HG03442 (cell line): ENCODE measurements around the gene SH2D2A.
A peak's percentile ranks its signal among the peaks of the same experiment; 100 is the strongest.
"Not testable (repeated sequence)": the region's sequence is repeated elsewhere in the genome, so short reads cannot be mapped to it uniquely, and the experiment has no call there.

Experiments used
- ATAC-seq: cut with Tn5 transposase; IDR thresholded peaks from one replicate; pipeline ENCODE4 v1.9.1; 2021; ENCODE audit warnings: mild to moderate bottlenecking, moderate library complexity; ENCODE audit not compliant: unreplicated experiment

The SH2D2A gene

DNA sequence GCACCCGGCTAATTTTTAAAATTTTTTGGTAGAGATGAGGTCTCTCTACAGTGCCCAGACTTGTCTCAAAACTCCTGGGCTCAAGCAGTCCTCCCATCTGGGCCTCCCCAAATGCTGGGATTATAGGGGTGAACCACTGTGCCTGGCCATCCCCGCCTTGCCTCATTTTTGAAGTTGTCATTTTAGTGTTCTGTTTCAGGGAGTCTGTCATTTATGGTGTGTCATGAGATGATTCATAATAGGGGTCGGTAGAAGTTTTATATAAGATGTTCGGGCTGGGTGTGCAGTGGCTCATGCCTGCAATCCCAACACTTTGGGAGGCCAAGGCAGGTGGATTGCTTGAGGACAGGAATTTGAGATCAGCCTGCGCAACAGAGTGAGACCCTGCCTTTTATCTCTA is 40.8 kb downstream of the SH2D2A start:
- no peak for ATAC-seq

DNA sequence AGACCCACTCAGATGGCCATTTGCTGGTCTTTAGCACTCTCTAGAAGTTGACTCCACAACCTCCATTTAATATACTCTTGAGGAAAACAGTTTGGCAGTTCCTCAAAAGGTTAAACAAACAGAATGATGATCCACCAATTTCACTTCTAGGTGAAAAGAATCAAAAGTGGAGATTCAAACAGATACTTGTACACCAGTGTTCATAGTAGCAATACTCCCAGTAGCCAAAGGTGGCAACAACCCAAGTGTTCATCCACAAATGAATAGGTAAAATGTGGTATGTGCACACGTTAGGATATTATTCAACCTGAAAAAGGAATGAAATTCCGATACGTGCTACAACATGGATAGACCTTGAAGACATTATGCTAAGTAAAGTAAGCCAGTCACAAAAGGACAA is 43.0 kb downstream of the SH2D2A start:
- no peak for ATAC-seq

DNA sequence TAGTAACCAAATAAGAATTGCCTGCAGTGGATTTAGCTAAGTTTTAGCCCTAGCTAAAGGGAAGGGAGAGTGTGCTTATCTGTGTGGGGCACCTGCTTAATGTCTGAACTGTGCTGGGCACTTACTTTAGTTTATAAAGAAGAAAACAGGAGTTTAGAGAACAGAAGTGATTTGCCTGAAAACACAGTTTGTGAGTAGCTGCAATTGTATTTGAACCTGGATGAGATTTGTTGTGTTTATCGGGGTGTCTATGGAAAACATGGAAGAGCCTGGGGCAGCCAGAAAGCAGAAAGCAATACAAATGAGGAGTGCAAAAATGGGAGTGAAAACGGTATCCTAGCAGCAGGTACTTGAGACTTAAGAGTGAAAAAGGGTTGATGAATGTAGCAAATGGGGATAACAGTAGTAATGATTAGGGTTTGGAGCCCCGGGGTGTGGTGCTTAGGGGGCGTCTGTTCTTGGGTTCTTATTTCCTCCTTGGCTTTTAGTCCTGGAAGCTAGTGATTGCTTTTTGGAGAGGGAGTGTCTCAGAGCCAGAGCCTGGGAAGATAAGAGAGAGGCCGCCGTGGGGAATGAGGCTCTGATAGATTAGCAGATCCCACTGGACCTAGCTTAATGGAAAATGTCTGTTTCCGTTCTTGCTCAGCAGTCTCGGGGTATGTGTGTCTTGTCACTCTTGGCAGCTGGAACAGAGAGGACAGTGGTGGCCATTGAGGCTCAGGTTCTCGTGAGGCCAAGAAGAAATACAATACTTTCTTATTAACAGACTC is 43.7 kb downstream of the SH2D2A start:
- ATAC-seq = no peak

DNA sequence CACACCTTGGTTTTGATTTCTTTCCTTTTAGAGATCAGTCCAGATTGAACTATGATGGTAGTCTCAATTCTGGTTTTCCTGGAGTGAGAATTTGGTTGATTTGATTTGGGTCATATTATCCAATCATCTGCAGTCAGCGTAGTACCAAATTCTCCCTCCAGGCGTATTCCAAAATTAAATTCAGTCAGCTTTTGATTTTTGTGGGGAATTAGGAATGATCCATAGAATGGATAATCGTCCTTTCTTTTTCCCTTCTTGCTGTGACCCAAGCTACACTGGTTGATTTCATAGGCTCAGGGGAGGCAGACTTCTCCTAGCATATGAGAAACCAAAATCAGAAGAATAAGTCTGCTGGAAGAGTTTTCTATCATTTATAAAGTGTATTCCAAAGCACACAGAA is 44.4 kb downstream of the SH2D2A start:
- ATAC-seq = no peak

- ATAC-seq = no peak
These were observed 47.9 kb downstream of the SH2D2A start for GRCh38 chr1:156768610-156769295.

DNA sequence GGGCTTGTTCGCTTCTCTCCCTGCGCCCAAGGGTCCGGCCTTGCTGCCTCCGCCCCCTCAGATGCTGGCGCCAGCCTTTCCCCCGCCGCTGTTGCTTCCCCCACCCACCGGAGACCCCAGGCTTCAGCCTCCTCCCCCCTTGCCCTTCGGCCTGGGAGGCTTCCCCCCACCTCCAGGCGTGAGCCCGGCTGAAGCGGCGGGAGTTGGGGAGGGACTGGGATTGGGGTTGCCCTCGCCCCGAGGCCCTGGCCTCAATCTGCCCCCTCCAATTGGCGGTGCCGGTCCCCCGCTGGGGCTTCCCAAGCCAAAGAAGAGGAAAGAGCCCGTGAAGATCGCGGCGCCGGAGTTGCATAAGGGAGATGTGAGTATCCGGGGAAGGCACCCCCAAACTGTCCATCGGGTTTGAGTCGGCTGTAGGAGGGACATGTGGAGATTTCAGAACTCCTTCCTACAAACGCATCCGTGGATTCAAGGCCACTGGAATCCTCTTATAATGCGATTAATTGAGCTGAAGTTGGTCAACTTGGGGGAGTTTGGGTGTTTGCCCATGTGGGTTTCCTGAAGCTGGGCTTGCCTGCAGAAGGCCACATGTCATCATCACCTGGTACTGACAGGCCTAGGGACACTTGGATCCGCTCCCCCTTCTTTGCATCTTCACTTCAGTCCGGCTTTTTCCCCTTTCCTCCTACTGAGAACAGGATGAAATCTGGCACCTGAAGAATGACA is 48.6 kb downstream of the SH2D2A start:
- ATAC-seq = no peak

GRCh38 chr1:156767101-156767878 is 49.4 kb downstream of the SH2D2A start, which contains the start of gene PRCC:
Gene PRCC (plus strand): TSS chr1:156767535. CDS start chr1:156767772, 237 bp downstream.
- ATAC-seq = peak; percentile 91

GRCh38 chr1:156766298-156767100 is 50.1 kb downstream of the SH2D2A start:
- ATAC-seq = peak; percentile 6

GRCh38 chr1:156765666-156766065 is 51.0 kb downstream of the SH2D2A start:
- ATAC-seq = no peak

- not testable (repeated sequence) for ATAC-seq
These were observed 51.5 kb downstream of the SH2D2A start for GRCh38 chr1:156765136-156765535.

DNA sequence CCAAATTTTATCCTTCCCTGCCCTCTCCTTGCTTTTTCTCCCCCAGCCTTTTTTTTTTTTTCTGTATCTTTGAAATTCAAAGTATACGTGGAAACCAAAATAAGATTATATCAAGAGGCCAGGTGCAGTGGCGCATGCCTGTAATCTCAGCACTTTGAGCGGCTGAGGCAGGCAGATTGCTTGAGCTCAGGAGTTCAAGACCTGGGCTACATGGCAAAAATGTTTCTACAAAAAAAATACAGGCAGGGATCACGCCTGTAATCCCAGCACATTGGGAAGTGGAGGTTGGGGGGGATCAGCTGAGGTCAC is 55.9 kb downstream of the SH2D2A start:
- no peak for ATAC-seq

GRCh38 chr1:156760092-156760795 is 56.4 kb downstream of the SH2D2A start:
- no peak for ATAC-seq

DNA sequence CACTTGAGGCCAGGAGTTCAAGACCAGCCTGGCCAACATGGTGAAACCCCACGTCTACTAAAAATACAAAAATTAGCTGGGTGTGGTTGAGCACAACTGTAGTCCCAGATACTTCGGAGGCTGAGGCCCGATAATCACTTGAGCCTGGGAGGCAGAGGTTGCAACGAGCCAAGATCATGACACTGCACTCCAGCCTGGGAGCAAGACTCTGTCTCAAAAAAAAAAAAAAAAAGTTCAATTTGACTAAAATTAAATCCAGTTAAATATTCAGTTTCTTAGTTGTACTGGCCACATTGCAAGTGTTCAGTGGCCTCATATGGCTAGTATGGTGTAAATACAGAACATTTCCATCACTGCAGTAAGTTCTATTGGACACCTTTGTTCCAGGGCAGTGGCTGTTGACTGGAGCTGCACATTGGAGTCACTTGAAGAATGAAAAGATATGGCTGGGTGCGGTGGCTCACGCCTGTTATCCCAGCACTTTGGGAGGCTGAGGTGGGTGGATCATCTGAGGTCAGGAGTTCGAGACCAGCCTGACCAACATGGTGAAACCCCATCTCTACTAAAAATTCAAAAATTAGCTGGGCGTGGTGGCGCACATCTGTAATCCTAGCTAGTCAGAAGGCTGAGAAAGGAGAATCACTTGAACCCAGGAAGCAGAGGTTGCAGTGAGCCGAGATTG is 58.9 kb downstream of the SH2D2A start:
- ATAC-seq = not testable (repeated sequence)

GRCh38 chr1:156756355-156756754 is 60.3 kb downstream of the SH2D2A start:
- no peak for ATAC-seq
